Astrocyte (in vitro differentiated cells and primary cell): ENCODE results near the gene OTUB2. TPM values are rescaled to one million over a fixed set of nuclear protein-coding genes. Genes with fewer than 3 reads are reported as not detected.
A peak's percentile ranks its signal among the peaks of the same experiment; 100 is the strongest.

Experiments used
- DNase-seq: peaks from one replicate; pipeline ENCODE4 v3.0.0-alpha.2; 2010; ENCODE audit warnings: low read depth
- FAIRE-seq: peaks from 2 replicates; lab custom pipeline; 2011; peaks lifted over from hg19 to GRCh38; lab: Jason Lieb, UNC
- H2AFZ ChIP-seq: 2 replicates; pipeline ENCODE4 v1.6.0; 2012; ENCODE audit warnings: low read depth, low read length, inconsistent platforms
- H3K27ac ChIP-seq: 2 replicates; pipeline ENCODE4 v1.5.1; 2011; ENCODE audit warnings: low read depth, low read length, inconsistent platforms
- H3K27me3 ChIP-seq: 2 replicates; pipeline ENCODE4 v1.6.0; 2011; ENCODE audit warnings: low read length, inconsistent platforms; ENCODE audit not compliant: insufficient read depth
- H3K36me3 ChIP-seq: 2 replicates; pipeline ENCODE4 v1.5.1; 2011; ENCODE audit warnings: low read length, inconsistent platforms; ENCODE audit not compliant: insufficient read depth
- H3K4me1 ChIP-seq: 2 replicates; pipeline ENCODE4 v1.5.1; 2011; ENCODE audit warnings: low read length, inconsistent platforms; ENCODE audit not compliant: insufficient read depth
- H3K4me2 ChIP-seq: 2 replicates; pipeline ENCODE4 v1.6.0; 2012; ENCODE audit warnings: low read length, inconsistent platforms
- H3K4me3 ChIP-seq: 2 replicates; pipeline ENCODE4 v1.5.1; 2011; ENCODE audit warnings: low read depth, mild to moderate bottlenecking, low read length, inconsistent platforms; ENCODE audit not compliant: insufficient read depth
- H3K79me2 ChIP-seq: 2 replicates; pipeline ENCODE4 v1.6.0; 2012; ENCODE audit warnings: mild to moderate bottlenecking, low read length, inconsistent platforms; ENCODE audit not compliant: insufficient read depth
- H3K9ac ChIP-seq: 2 replicates; pipeline ENCODE4 v1.6.0; 2012; ENCODE audit warnings: mild to moderate bottlenecking, low read length, inconsistent platforms
- H3K9me3 ChIP-seq: 2 replicates; pipeline ENCODE4 v1.5.1; 2012; ENCODE audit warnings: low read depth, mild to moderate bottlenecking, low read length, inconsistent platforms; ENCODE audit not compliant: insufficient read depth
- H4K20me1 ChIP-seq: 2 replicates; pipeline ENCODE4 v1.6.0; 2012; ENCODE audit warnings: low read length, inconsistent platforms; ENCODE audit not compliant: insufficient read depth
- H3K27ac Mint-ChIP-seq: one replicate; pipeline ENCODE4 v1.8.0; 2021; ENCODE audit warnings: mild to moderate bottlenecking, mixed read lengths; ENCODE audit not compliant: unreplicated experiment
- H3K27me3 Mint-ChIP-seq: one replicate; pipeline ENCODE4 v1.8.0; 2021; ENCODE audit warnings: low read depth, mixed read lengths; ENCODE audit not compliant: unreplicated experiment
- H3K36me3 Mint-ChIP-seq: one replicate; pipeline ENCODE4 v1.8.0; 2021; ENCODE audit warnings: low read depth, mixed read lengths; ENCODE audit not compliant: unreplicated experiment
- H3K4me1 Mint-ChIP-seq: one replicate; pipeline ENCODE4 v1.8.0; 2021; ENCODE audit warnings: low read depth, mixed read lengths; ENCODE audit not compliant: unreplicated experiment
- H3K4me3 Mint-ChIP-seq: one replicate; pipeline ENCODE4 v1.8.0; 2021; ENCODE audit warnings: mild to moderate bottlenecking, moderate library complexity, mixed read lengths; ENCODE audit not compliant: unreplicated experiment
- H3K9me3 Mint-ChIP-seq: one replicate; pipeline ENCODE4 v1.8.0; 2021; ENCODE audit warnings: mild to moderate bottlenecking, mixed read lengths; ENCODE audit not compliant: unreplicated experiment
- CTCF ChIP-seq: IDR thresholded peaks from 2 replicates; pipeline ENCODE4 v1.5.1; 2011; ENCODE audit warnings: low read depth, mild to moderate bottlenecking, inconsistent platforms, low read length, moderate library complexity; ENCODE audit not compliant: insufficient read depth
- EZH2 ChIP-seq: IDR thresholded peaks from 2 replicates; pipeline ENCODE4 v1.6.1; 2012; ENCODE audit warnings: mild to moderate bottlenecking, low read length, inconsistent platforms; ENCODE audit not compliant: insufficient read depth
- total RNA-seq: library from RNA; stranded (reverse); gene quantifications from 2 replicates; pipeline ENCODE4 v1.2.1, GENCODE V29; 2021

OTUB2 gene
- total RNA-seq, 1 donor from 2014 or later, result 3.3 TPM

GRCh38 chr14:94031883-94032279 is 5.7 kb downstream of the OTUB2 start:
- no peak overlapping the region for H3K4me3 Mint-ChIP-seq
- peaks cover 2% of the 10 kb centered on the region for H3K9me3 Mint-ChIP-seq
- H3K27ac Mint-ChIP-seq, result no peak overlapping the region
- H2AFZ ChIP-seq, result no peak overlapping the region
- TF ChIP-seq CTCF, result no peak
- no peak for TF ChIP-seq EZH2
- FAIRE-seq, result no peak
- H3K9ac ChIP-seq, result no peak overlapping the region
- no peaks in the 10 kb centered on the region for H3K9me3 ChIP-seq
- H3K4me1 Mint-ChIP-seq, result no peaks in the 10 kb centered on the region
- peaks cover 21% of the 10 kb centered on the region for H3K4me1 ChIP-seq
- H3K36me3 Mint-ChIP-seq, result peaks cover 4% of the 10 kb centered on the region
- H3K4me2 ChIP-seq, result no peak overlapping the region
- no peaks in the 10 kb centered on the region for H3K27me3 ChIP-seq
- no peak overlapping the region for H3K4me3 ChIP-seq
- no peaks in the 10 kb centered on the region for H3K79me2 ChIP-seq
- H3K36me3 ChIP-seq, result no peaks in the 10 kb centered on the region
- no peak overlapping the region for H3K27ac ChIP-seq
- no peak for DNase-seq
- H4K20me1 ChIP-seq, result peaks cover 13% of the 10 kb centered on the region
- H3K27me3 Mint-ChIP-seq, result no peaks in the 10 kb centered on the region

DNA sequence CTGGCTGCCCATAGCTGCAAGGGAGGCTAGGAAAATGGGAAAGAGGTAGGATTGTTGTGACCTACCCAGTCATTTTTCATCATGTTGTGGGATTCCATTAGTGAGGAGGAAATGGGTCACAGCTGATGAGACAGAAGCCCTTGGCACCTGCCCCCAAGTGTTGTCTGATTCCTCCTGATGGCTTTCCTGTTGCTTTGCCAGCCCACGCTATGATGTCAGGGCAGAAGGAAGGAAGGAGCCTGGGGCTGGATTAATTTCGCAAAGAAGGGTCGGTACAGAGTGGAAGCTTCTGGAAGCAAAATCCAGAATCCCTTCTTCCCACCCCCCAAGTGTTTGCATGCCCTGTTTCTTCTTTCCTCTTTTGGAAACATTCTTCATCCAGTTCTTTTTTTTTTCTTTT is 8.7 kb downstream of the OTUB2 start:
- Histone ChIP-seq H3K4me2 (no peak overlapping the region), H3K9me3 (no peaks in the 10 kb centered on the region), H3K27me3 (no peaks in the 10 kb centered on the region), H3K4me1 (no peaks in the 10 kb centered on the region), H3K9ac (no peak overlapping the region), H3K27ac (no peak overlapping the region), H4K20me1 (peaks cover 17% of the 10 kb centered on the region), H2AFZ (no peak overlapping the region), H3K79me2 (no peaks in the 10 kb centered on the region), H3K4me3 (no peak overlapping the region), H3K36me3 (no peaks in the 10 kb centered on the region)
- DNase-seq (no peak), FAIRE-seq (no peak)
- Mint-ChIP-seq H3K27ac (no peak overlapping the region), H3K4me1 (no peaks in the 10 kb centered on the region), H3K9me3 (no peaks in the 10 kb centered on the region), H3K27me3 (peaks cover 2% of the 10 kb centered on the region), H3K4me3 (no peak overlapping the region), H3K36me3 (peaks cover 3% of the 10 kb centered on the region)
- TF ChIP-seq EZH2, result no peak
- TF ChIP-seq CTCF, result no peak

GRCh38 chr14:94036313-94037167 is 10.4 kb downstream of the OTUB2 start:
- no peaks in the 10 kb centered on the region for H3K36me3 ChIP-seq
- peaks cover 1% of the 10 kb centered on the region for H3K4me1 ChIP-seq
- Mint-ChIP-seq H3K4me3 (no peak overlapping the region), H3K27ac (no peak overlapping the region), H3K27me3 (peaks cover 7% of the 10 kb centered on the region), H3K36me3 (peaks cover 5% of the 10 kb centered on the region), H3K9me3 (no peaks in the 10 kb centered on the region), H3K4me1 (no peaks in the 10 kb centered on the region)
- H4K20me1 ChIP-seq, result peaks cover 17% of the 10 kb centered on the region
- TF ChIP-seq CTCF (peak; percentile 81), EZH2 (no peak)
- H3K4me2 ChIP-seq, result no peak overlapping the region
- FAIRE-seq (peak; percentile 77), DNase-seq (peak; percentile 15)
- no peaks in the 10 kb centered on the region for H3K9me3 ChIP-seq
- H3K27me3 ChIP-seq, result no peaks in the 10 kb centered on the region
- no peak overlapping the region for H3K27ac ChIP-seq
- H3K9ac ChIP-seq, result no peak overlapping the region
- no peak overlapping the region for H3K4me3 ChIP-seq
- no peak overlapping the region for H2AFZ ChIP-seq
- H3K79me2 ChIP-seq, result no peaks in the 10 kb centered on the region
